Measurements from ENCODE around the gene CCSER1.

CCSER1 gene

DNA sequence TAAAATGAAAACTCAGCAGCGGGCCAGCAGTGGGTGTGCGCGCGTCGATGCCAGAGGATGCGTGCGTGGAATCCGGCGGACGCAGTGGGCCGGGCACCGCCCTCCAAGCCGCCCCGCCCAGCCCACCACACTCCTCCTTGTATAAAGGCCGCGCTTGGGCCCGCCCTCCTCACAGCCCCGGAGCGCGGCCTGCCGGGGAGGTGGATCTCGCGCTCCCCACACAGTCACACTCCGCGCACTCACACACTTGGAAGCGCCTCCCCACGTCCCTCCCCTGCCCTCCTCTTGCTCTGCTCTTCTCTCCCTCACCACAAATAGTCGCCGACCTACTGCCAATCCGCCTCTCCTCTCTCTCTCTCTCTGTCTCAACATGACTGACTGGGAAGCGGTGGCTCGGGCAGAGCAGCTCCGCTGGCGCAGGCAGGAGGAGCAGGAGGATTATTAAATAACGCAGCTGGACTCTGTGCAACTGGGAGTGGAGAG is at the start of gene CCSER1:
Gene CCSER1, plus strand, starts transcription at position 172 of the 483 bp plus-strand sequence.
- DNase-seq (ENCODE audit: low read depth): no peak
- H3K4me3 ChIP-seq (ENCODE audit: low read depth, low read length): peak within 1 kb of the TSS; percentile 44

DNA sequence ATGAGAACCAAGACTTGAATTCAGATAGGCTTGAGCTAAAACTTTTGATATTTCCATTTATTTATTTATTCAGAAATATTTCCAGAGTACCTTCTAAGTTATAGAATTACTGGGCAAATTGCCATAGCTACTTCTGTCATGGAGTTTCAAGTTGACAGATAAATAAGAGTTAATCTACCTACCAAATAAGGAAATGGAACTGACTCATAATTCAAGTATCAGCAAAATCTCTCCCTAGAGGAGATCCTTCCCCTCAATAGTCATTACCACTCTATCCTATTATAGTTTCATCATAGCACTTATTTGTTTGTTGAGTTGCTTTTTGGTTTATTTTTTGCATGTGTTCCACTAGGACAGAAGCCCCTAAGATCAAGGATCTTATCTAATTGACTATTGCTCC is 48.8 kb upstream of the CCSER1 start:
- no peak overlapping the region for H3K4me3 ChIP-seq (ENCODE audit: low read depth, low read length)
- DNase-seq (ENCODE audit: low read depth): no peak

DNA sequence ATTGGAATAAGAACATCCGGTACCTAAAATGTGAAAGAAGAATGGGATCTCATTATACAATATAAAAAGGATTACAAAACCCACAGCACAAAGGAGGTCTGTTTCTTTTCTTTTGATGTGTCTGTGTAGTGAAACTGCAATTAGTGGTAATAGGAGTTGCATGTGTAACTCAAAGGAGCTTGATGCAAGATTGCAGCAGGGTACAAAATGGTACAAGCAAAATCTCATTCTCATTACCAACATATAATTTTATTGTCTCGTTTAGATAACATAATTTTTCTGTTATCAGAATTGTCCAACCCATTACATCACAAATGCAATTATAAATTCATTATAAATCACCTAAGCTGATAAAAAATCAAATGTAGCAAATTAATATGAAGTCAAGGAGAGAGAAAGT is 47.1 kb upstream of the CCSER1 start:
- no peak overlapping the region for H3K4me3 ChIP-seq (ENCODE audit: low read depth, low read length)
- no peak for DNase-seq (ENCODE audit: low read depth)

DNA sequence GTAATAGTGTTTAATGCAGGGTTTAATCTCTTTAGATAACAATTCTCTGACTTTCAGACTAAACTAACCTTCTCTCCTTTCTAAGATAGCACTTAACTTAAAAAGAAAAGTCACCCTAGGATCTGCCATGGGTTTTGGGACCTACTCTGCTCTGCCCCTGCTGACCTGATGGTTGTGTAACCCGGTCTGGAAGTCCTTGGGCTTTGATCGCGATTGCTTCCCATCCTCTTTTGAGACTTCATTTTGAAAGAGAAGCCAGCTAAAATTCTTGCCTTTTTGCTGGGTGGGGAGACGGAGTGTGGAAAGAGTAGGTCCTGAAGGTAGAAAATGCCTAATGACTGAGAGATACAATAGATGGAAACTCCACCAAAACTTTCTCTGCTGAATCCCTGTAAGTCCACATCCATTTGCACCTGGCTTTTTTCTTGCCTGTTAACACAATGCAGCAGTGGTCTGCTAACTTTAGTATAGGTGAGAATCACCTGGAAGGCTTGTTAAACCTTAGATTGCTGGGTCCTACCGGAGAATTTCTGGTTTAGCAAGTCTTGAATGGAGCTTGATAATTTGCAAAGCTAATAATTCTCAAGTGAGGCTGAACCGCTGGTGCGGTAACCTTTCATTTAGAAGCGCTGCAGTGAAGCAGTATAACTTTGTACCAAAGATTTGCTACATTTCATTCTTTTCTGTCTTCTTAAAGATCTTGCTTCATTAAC is 45.6 kb upstream of the CCSER1 start:
- no peak overlapping the region for H3K4me3 ChIP-seq (ENCODE audit: low read depth, low read length)
- DNase-seq (ENCODE audit: low read depth): no peak

DNA sequence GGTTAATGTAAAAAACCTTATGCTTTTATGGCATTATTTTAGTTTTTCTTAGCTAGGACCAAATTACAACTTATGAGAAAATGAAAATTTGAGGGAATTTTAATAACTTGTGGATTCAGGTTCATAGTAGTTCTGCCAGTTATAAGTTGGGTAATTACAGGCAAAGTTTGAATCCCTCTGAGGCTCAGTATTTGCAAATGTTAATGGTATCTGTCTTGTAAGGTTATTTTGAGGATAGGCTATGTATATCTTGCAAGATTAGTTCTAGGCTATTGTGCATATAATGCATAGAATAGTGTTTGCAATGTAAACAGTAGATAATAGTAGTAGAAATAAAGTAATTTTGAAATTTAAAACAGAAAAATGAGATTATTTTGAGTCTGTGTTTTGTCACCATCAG is 44.7 kb upstream of the CCSER1 start:
- H3K4me3 ChIP-seq (ENCODE audit: low read depth, low read length): no peak overlapping the region
- no peak for DNase-seq (ENCODE audit: low read depth)

DNA sequence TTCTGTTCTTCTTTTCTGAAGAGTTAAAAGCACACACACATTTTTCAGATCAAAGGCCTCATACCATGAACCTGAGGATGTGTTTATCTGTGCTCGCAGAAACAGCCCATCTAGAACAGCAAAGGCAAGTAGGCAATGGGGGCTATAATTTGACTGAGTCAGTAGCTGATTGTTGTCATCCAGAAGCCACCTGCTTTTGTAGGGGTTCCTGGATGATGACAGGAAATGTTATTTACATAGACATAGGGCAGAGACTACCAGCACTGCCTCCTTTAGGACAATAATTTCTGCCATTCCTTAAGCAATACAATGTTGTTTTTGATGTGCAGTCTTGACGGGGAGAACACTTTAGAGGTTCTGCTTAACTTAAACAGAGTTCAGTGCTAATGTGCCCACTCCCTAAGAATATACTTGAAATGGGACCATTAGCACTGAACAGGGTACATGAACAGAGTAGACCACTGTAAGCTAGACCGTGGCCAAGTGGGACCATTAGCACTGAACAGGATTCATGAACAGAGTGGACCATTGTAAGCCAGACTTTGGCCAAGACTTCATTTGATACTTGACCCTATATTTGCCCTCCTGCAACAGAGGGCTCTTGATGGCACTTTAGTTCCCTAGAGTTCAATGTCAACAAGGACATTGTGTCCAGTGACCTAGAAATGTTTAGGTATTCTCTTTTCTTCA is 42.8 kb upstream of the CCSER1 start:
- H3K4me3 ChIP-seq (ENCODE audit: low read depth, low read length): no peak overlapping the region
- DNase-seq (ENCODE audit: low read depth): no peak

DNA sequence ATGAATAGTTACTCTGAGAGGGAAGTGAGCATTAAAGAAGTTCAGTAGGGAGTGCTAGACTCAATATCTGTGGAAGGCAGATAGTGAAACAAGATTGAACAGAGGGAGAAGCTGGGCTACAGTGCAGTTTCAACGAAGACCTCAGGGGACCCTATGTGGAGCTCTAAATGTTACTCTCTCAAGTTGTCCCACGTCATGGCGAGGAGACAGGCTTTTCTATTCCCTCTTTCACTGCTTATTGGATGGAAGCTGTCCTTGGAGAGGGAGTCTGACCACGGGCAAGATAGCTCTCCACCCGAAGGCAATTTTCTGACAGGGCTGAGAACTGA is 42.3 kb upstream of the CCSER1 start:
- no peak overlapping the region for H3K4me3 ChIP-seq (ENCODE audit: low read depth, low read length)
- DNase-seq (ENCODE audit: low read depth): no peak

DNA sequence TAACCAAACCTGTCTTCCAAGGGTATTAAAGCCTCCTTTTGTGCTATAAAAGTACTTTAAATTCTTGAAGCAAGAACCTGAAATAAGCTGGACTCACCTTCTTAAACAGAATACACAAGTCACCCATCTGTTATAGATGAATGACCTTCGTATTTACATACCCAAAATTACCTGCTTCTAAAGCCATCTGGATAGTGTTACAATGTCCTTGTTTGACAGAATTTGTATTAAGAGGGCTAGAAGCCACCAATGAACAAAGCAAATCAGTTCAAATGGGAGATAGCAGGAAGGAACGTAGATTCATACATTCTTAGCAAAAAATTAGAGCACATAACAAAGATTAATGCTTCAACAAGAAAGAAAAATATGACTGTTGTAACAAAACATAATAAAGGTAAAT is 33.7 kb upstream of the CCSER1 start:
- no peak for DNase-seq (ENCODE audit: low read depth)
- no peak overlapping the region for H3K4me3 ChIP-seq (ENCODE audit: low read depth, low read length)

DNA sequence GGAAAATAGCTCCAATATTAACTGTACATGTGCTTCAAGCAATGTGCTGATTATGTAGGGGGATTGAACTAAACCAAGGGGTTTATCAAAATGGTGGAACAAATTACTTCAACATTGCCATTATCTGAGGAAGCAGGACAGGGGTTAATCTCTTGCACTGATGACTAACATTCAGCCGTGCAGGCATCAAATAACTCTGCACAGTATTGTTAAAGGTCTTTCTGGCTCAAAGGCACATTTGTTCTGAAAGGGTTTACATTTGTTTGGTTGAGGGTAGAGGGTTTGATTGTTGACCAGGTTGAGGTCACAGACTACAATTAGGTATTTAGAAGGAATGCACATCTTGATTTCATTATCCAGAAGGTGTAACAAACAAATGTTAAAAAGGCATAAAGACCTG is 32.2 kb upstream of the CCSER1 start:
- H3K4me3 ChIP-seq (ENCODE audit: low read depth, low read length): no peak overlapping the region
- DNase-seq (ENCODE audit: low read depth): no peak

DNA sequence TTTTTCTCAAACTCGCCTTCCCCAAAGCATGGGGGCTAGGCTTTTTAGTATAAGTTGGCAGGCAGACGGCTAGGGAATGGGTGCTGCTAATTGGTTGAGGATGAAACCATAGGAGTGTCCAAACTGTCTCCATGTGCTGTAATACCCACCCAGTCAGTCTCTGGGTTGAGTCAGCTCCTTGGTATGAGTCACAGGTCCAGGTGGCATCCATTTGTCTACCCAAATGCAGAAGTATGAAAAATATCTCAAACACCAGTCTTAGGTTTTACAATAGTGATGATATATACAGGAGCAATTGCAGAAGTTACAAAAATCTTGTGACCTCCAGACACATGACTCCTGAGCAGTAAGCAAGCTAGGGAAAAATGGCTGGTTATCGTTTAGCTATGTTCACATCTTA is 27.4 kb upstream of the CCSER1 start:
- no peak for DNase-seq (ENCODE audit: low read depth)
- no peak overlapping the region for H3K4me3 ChIP-seq (ENCODE audit: low read depth, low read length)

DNA sequence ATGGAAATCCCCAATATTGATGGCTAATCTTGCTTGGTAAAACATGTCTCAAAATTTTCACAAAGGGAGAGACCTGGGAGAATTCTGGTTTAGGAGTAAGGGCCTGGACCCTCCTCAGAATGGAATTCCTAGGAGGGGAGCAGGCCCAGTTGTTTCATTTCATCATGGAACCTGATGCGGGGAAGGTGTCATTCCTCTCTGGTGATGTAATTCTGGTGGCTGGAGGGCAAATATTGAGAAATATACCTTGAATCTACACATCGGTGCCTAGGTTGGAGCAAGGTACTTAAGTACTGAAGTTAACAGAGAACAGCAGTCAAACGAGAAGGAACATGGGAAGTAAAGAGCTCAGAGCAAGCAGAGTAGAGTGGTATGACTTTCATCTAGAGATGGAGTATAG is 23.2 kb upstream of the CCSER1 start:
- no peak for DNase-seq (ENCODE audit: low read depth)
- H3K4me3 ChIP-seq (ENCODE audit: low read depth, low read length): no peak overlapping the region

DNA sequence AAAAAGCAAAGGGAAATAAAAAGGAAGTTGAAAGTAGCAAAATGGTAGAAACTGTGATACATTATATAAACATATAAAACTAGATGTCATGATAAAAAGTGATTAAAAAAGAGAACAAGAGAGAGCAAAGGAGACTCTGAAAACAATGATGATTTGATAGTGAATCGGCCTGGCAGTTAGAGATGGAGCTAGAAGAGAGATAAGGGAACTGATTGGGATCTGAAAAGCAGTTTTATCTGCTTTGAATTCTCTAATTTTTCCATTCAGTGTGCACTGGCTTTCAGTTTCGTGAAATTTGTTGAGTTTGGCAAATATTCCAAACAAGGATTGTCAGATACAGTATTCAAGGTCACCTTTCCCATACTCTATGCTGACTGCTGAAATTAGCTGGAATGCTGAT is 21.9 kb upstream of the CCSER1 start:
- no peak for DNase-seq (ENCODE audit: low read depth)
- no peak overlapping the region for H3K4me3 ChIP-seq (ENCODE audit: low read depth, low read length)

DNA sequence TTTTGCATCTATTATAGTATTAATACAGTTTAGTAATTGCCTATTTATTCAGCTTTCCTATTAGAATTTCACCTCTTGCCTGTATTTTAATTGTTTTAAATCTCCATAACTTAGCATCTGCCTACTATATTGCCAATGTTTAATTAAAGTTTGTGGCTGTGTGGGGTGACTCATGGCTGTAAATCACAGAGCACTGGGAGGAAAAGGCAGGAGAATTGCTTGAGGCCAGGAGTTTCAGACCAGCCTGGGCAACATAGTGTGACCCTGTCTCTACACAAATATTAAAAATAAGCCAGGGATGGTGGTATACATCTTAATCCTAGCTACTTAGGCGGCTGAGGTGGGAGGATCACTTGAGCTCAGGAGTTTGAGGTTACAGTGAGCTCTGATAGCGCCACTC is 14.5 kb upstream of the CCSER1 start:
- no peak overlapping the region for H3K4me3 ChIP-seq (ENCODE audit: low read depth, low read length)
- no peak for DNase-seq (ENCODE audit: low read depth)

DNA sequence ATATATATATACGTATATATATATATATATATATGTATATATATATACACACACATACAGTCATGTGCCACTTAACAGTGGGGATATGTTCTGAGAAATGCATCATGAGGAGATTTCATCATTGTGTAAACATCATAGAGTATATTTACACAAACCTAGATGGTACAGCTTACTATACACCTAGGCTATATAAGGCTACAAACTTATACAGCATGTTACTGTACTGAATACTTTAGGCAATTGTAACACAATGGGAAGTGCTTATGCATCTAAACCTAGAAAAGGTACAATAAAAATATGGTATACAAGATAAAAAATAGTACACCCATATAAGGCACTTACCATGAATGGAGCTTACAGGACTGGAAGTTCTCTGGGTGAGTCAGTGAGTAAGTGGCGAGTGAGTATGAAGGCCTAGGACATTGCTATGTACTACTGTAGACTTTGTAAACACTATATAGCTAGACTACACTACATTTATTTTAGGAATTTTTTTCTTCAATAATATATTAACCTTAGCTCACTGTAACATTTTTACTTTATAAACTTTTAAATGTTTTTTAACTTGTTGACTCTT is 13.2 kb upstream of the CCSER1 start:
- H3K4me3 ChIP-seq (ENCODE audit: low read depth, low read length): no peak overlapping the region
- DNase-seq (ENCODE audit: low read depth): no peak

DNA sequence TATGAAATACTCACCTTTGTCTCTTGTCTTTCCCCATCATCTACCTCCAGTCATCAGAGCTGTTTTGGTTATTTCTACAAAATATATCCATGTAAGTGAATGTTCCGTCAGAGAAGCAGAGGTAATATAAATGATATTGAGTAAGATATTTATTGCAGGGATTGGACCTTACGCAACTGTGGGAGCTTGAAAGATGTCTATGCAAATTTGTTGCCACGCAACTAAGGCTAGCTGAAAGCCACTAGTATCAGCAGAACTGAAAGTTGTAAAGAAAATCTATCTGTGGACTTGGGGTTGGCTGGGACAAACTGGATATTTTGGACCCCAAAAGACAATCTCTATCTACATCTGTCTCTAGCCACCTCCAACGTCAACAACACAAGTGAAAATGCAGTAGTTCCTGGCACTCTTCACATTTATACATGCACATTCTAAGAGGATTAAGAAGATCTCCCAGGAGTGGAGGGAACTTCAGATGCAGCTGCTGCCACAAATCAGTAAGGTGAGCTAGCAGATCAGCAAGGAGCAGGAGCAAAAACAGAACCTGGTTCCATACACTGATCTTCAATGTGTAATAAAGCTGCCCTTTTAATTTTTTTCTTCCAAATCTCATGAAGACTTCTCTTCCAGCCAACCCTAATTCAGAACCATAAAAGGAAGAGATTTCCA is 8.5 kb upstream of the CCSER1 start:
- DNase-seq (ENCODE audit: low read depth): no peak

DNA sequence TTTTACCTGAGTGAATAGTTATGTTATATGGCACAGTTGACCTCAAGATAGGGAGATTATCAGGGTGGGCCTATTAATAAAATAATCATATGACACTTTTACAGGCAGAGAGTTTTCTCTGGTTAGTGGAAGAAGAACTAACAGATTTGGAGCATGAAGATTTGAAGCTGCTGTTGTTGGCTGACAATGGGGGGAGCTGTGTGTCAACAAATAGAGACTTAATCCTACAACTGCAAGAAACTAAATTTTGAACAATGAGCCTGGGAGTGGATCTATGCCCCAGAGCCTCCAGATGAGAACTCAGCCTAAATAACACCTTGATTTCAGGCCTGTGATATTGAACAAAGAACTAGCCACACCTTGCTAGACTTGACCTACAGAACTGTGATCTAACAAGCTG is 7.2 kb upstream of the CCSER1 start:
- DNase-seq (ENCODE audit: low read depth): no peak
- no peak overlapping the region for H3K4me3 ChIP-seq (ENCODE audit: low read depth, low read length)

More for the DNA sequence above, 8.5 kb upstream of the CCSER1 start:
- no peak overlapping the region for H3K4me3 ChIP-seq (ENCODE audit: low read depth, low read length)

DNA sequence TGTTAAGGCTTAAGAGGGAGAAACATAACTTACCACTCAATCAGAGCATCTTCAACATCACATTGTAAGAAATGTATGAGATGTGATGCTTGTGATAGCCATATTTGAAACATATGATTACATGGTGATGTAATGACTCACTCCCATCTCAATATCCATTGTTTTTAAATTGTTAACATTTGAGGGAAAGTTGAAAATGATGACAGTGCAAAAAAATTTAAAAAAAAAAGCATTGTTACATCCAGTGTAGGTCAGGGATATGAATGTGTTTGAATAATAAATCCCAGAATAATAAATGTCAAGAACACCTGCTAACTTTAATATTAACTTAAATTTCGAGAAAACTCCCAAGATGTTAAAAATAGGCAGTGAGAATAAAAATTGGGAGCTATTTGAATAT is 6.4 kb upstream of the CCSER1 start:
- no peak for DNase-seq (ENCODE audit: low read depth)

DNA sequence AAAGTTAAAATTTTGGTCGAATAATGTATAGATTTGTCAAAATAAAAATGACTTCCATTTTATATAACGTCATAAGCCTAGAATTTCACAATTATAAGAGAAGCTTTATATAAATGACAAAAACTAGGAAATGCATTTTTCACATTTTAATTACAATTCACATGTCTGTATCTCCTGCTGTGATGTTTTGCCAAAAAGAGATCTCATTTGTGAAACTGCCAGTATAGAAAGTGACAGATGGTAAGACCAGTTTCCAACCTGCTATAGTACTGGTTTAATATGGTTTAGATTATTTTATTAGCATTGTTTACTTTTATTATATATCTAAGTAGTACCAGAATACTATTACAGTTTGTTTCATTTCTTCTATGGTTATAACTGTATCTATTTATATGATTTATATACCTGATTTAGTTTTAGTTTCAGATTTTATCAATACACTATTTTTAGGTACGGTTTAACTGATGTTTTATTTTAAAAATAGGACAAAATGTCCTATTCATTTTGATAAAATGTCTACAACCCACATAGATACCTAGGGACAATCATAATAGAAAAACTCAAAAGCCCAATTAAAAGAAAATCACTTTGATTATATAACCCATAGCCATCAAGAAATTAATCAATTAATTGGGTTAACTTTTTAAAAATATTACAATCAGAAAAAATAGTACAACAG is 5.4 kb upstream of the CCSER1 start:
- H3K4me3 ChIP-seq (ENCODE audit: low read depth, low read length): no peak overlapping the region
- no peak for DNase-seq (ENCODE audit: low read depth)

More for the DNA sequence above, 6.4 kb upstream of the CCSER1 start:
- H3K4me3 ChIP-seq (ENCODE audit: low read depth, low read length): no peak overlapping the region

DNA sequence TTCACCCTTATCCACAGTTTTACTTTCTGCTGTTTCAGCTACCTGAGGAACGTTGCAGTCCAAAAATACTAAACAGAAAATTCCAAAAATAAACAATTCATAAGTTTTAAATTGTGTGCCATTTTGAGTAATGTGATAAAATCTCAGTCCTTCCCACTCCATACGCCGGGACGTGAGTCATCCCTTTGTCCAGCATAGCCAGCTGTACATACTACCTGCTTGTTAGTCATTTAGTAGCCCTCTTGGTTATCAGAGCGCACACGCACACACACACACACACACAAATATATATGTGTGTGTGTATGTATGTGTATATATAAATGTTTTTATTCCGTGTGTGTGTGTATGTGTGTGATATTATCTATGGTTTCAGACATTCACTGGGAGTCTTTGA is 4.8 kb upstream of the CCSER1 start:
- no peak for DNase-seq (ENCODE audit: low read depth)
- H3K4me3 ChIP-seq (ENCODE audit: low read depth, low read length): no peak overlapping the region

DNA sequence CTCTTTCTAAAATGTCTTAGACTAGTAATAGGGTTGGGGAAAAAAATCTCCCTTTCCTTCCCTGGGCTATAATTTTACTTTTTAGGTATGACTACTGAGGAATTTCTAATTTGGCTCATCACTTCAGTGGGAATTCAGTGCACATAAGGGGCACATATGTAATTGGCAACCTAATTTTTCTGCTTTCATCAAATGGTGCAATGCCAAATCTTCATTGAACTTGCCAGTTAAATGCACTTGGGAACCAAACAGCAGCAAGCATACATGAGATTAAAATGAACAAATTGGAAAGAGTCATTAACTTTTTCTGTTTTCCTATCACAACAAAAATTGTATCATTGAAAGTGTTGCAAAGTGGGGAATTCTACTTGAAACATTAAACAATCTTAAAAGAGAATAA is 2.9 kb upstream of the CCSER1 start:
- H3K4me3 ChIP-seq (ENCODE audit: low read depth, low read length): no peak overlapping the region
- DNase-seq (ENCODE audit: low read depth): no peak

Measured in skeletal muscle cell (primary cell).